CD14-positive monocyte (primary cell): ENCODE measurements around the gene HDAC10. TPM values are rescaled to one million over a fixed set of nuclear protein-coding genes. Genes with fewer than 3 reads are reported as not detected.

ENCODE experiments used
- DNase-seq, 3 donors: peaks; one replicate each; pipeline ENCODE4 v3.0.0-alpha.2; 2011 to 2022
- H2AFZ ChIP-seq: 2 replicates; pipeline ENCODE4 v1.6.0; 2012; ENCODE audit warnings: mild to moderate bottlenecking, low read depth, low read length, inconsistent platforms; ENCODE audit not compliant: insufficient read depth, poor library complexity, severe bottlenecking
- H3K27ac ChIP-seq, 2 donors: 1 replicate in 1 of 2; 2 replicates in 1 of 2; pipeline ENCODE4 v1.5.1; 2012 to 2013; ENCODE audit warnings: low read length in 2 of 2, control low read depth in 1 of 2, inconsistent platforms in 1 of 2, low read depth in 1 of 2, mild to moderate bottlenecking in 1 of 2
- H3K27me3 ChIP-seq, 2 donors: one replicate each; pipeline versions ENCODE4 v1.6.0 to v1.6.1; 2011 to 2013; ENCODE audit warnings: low read length in 2 of 2; ENCODE audit not compliant: control insufficient read depth in 2 of 2, insufficient read depth in 2 of 2
- H3K36me3 ChIP-seq, 2 donors: replicated peaks in 1 of 2; 1 replicate in 1 of 2; 2 replicates in 1 of 2; pipeline versions ENCODE4 v1.5.1 to v1.6.1; 2012 to 2013; ENCODE audit warnings: low read length in 2 of 2, control low read depth in 1 of 2, inconsistent platforms in 1 of 2, mild to moderate bottlenecking in 1 of 2; ENCODE audit not compliant: insufficient read depth in 2 of 2, control insufficient read depth in 1 of 2
- H3K4me1 ChIP-seq, 2 donors: 1 replicate in 1 of 2; 2 replicates in 1 of 2; pipeline versions ENCODE4 v1.5.1 to v1.6.1; 2012 to 2013; ENCODE audit warnings: low read length in 2 of 2, control low read depth in 1 of 2, inconsistent platforms in 1 of 2, mild to moderate bottlenecking in 1 of 2, moderate library complexity in 1 of 2; ENCODE audit not compliant: insufficient read depth in 2 of 2, control insufficient read depth in 1 of 2
- H3K4me2 ChIP-seq: replicated peaks from 2 replicates; pipeline ENCODE3; 2012; ENCODE audit warnings: low read length, moderate library complexity, mild to moderate bottlenecking; ENCODE audit not compliant: poor library complexity, severe bottlenecking; ENCODE audit errors: extremely low read depth
- H3K4me3 ChIP-seq, 3 experiments: fragments of 200-600 bp in 1 of 3; sonication (generic) in 1 of 3; replicated peaks in 1 of 3; 1 replicate in 2 of 3; 2 replicates in 1 of 3; pipeline ENCODE4 v1.5.1; 2011 to 2013; ENCODE audit warnings: low read length in 3 of 3, mild to moderate bottlenecking in 3 of 3, control low read depth in 2 of 3, low read depth in 2 of 3, inconsistent platforms in 1 of 3, moderate library complexity in 1 of 3
- H3K79me2 ChIP-seq: 2 replicates; pipeline ENCODE4 v1.6.0; 2012; ENCODE audit warnings: mild to moderate bottlenecking, control low read depth, inconsistent platforms, low read length, moderate library complexity; ENCODE audit not compliant: insufficient read depth
- H3K9ac ChIP-seq: 2 replicates; pipeline ENCODE4 v1.6.0; 2017; ENCODE audit warnings: low read length, mild to moderate bottlenecking; ENCODE audit not compliant: insufficient read depth, poor library complexity, severe bottlenecking
- H3K9me3 ChIP-seq, 2 donors: replicated peaks in 1 of 2; 1 replicate in 1 of 2; 2 replicates in 1 of 2; pipeline versions ENCODE4 v1.5.1 to v1.6.1; 2012 to 2013; ENCODE audit warnings: low read length in 2 of 2, control low read depth in 1 of 2; ENCODE audit not compliant: control insufficient read depth in 1 of 2, insufficient read depth in 1 of 2
- H4K20me1 ChIP-seq: 2 replicates; pipeline ENCODE4 v1.6.0; 2012; ENCODE audit warnings: mild to moderate bottlenecking, low read length, control low read depth, moderate library complexity; ENCODE audit not compliant: insufficient read depth
- H3K27ac Mint-ChIP-seq, 7 donors: one replicate each; pipeline ENCODE4 v1.8.0; 2020; ENCODE audit warnings: mild to moderate bottlenecking in 7 of 7, mixed read lengths in 7 of 7, moderate library complexity in 6 of 7, inconsistent platforms in 2 of 7
- H3K27me3 Mint-ChIP-seq, 3 donors: one replicate each; pipeline ENCODE4 v1.8.0; 2021 to 2022; ENCODE audit warnings: low read depth in 3 of 3, mild to moderate bottlenecking in 3 of 3, mixed read lengths in 3 of 3, moderate library complexity in 3 of 3, inconsistent platforms in 1 of 3
- H3K36me3 Mint-ChIP-seq, 2 donors: one replicate each; pipeline ENCODE4 v1.8.0; 2020; ENCODE audit warnings: mixed read lengths in 2 of 2, inconsistent platforms in 1 of 2, mild to moderate bottlenecking in 1 of 2
- H3K4me1 Mint-ChIP-seq: one replicate; pipeline ENCODE4 v1.8.0; 2020; ENCODE audit warnings: mild to moderate bottlenecking, mixed read lengths
- H3K4me3 Mint-ChIP-seq, 2 donors: one replicate each; pipeline ENCODE4 v1.8.0; 2020; ENCODE audit warnings: mild to moderate bottlenecking in 2 of 2, mixed read lengths in 2 of 2, moderate library complexity in 1 of 2
- H3K9me3 Mint-ChIP-seq, 7 donors: one replicate each; pipeline ENCODE4 v1.8.0; 2020 to 2022; ENCODE audit warnings: mixed read lengths in 7 of 7, mild to moderate bottlenecking in 6 of 7, moderate library complexity in 6 of 7, inconsistent platforms in 2 of 7
- CTCF ChIP-seq: fragments of 200-600 bp; IDR thresholded peaks from one replicate; pipeline ENCODE4 v1.8.0; 2022; ENCODE audit warnings: antibody characterized with exemption, mild to moderate bottlenecking
- WGBS: methylation state at CpG from one replicate; pipeline ENCODE4 v1.1.5; 2013; ENCODE audit warnings: missing lambda C conversion rate; ENCODE audit not compliant: insufficient coverage; 5-methylcytosine and 5-hydroxymethylcytosine counted together
- intact Hi-C, 2 donors: fragments of 100-400 bp; cut with micrococcal nuclease; formaldehyde crosslinking; loops; one replicate each; pipeline versions ENCODE4 v1.15.0 to v1.15.1; 2023
- polyA plus RNA-seq, 3 donors: library from polyadenylated mRNA; depleted of rRNA in 1 of 3; unstranded in 2 of 3; stranded (reverse) in 1 of 3; fragments of 300-500 nt in 2 of 3; fragments of >200 nt in 1 of 3; fragmentation: Illumina TruSeq in 2 of 3; gene quantifications; 1 replicate in 2 of 3; 2 replicates in 1 of 3; pipeline ENCODE4 v1.2.3, GENCODE V29; 2012 to 2021

The HDAC10 gene
- polyA plus RNA-seq, 3 donors: 9.2 to 148 (median 13.7) TPM

DNA sequence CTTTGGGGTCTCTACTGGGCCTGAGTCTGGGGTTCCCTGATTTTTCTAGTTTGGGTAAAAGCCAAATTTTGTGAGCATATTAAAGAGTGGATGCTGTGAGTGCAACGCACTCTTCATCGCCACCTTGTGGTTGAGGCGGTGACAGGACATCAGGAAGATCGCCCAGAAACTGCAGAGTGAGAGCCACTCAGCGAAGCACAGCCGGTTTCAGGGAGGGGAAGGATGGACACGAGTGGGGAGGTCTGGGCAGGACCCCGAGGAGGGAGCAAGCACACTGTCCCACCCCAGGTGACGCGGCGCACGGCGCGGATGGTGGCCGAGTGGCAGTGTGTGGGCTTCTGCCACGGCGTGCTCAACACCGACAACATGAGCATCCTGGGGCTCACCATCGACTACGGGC is 41.2 kb downstream of the HDAC10 start:
- 65% methylated on average over 20 of the region's 20 CpGs for WGBS
- Histone ChIP-seq H2AFZ (no peak overlapping the region), H3K27ac (no peak overlapping the region), H3K9ac (no peak overlapping the region), H3K36me3 (peaks cover 69 to 83% of the 10 kb centered on the region in 2 donors), H3K27me3 (no peaks in the 10 kb centered on the region), H3K4me2 (no peak overlapping the region), H3K79me2 (peaks cover 77% of the 10 kb centered on the region), H3K4me1 (peaks cover 27 to 34% of the 10 kb centered on the region in 2 donors), H3K9me3 (no peaks in the 10 kb centered on the region), H4K20me1 (peaks cover 97% of the 10 kb centered on the region), H3K4me3 (no peak overlapping the region)
- Mint-ChIP-seq H3K9me3 (no peaks in the 10 kb centered on the region), H3K4me3 (no peak overlapping the region), H3K27me3 (no peaks in the 10 kb centered on the region), H3K27ac (peak overlapping the region in 2 of 7 donors; percentile 37 to 79), H3K36me3 (peaks cover 65 to 87% of the 10 kb centered on the region in 2 donors), H3K4me1 (peaks cover 28% of the 10 kb centered on the region)
- peak; percentile 63 to 76 (median 67) for DNase-seq
- TF ChIP-seq CTCF: peak; percentile 82
- intact Hi-C loops: loop anchor here (1.0 to 10.0 kb wide), 3 partner anchors 38 to 285 kb away; partner anchors contain the start of gene PANX2 (in 1 of the 2)

GRCh38 chr22:50208939-50209892 is 41.8 kb downstream of the HDAC10 start:
- DNase-seq: no peak
- Mint-ChIP-seq H3K27me3 (no peaks in the 10 kb centered on the region), H3K9me3 (no peaks in the 10 kb centered on the region), H3K36me3 (peaks cover 64 to 80% of the 10 kb centered on the region in 2 donors), H3K4me3 (no peak overlapping the region), H3K4me1 (peaks cover 35% of the 10 kb centered on the region), H3K27ac (peak overlapping the region in 2 of 7 donors; percentile 37 to 79)
- Histone ChIP-seq H3K79me2 (peaks cover 75% of the 10 kb centered on the region), H3K4me1 (peaks cover 34 to 40% of the 10 kb centered on the region in 2 donors), H2AFZ (no peak overlapping the region), H3K27me3 (no peaks in the 10 kb centered on the region), H4K20me1 (peaks cover 90% of the 10 kb centered on the region), H3K36me3 (peaks cover 63 to 77% of the 10 kb centered on the region in 2 donors), H3K4me3 (no peak overlapping the region), H3K27ac (no peak overlapping the region), H3K9me3 (no peaks in the 10 kb centered on the region), H3K4me2 (no peak overlapping the region), H3K9ac (no peak overlapping the region)
- intact Hi-C loops: loop anchor here (1.0 to 10.0 kb wide), 3 partner anchors 37 to 284 kb away; partner anchors contain the start of gene PANX2 (in 1 of the 2)
- 90% methylated on average over 29 of the region's 31 CpGs for WGBS
- no peak for TF ChIP-seq CTCF
